Central memory CD8-positive, alpha-beta T cell (primary cell): Measurements from ENCODE around the gene TBC1D16.

Experiments used
- ATAC-seq: fragments of 150-1000 bp; cut with Tn5 transposase; replicated peaks from 2 replicates; pipeline ENCODE4 v1.10.0; 2022; ENCODE audit warnings: mild to moderate bottlenecking, moderate FRiP score, moderate number of reproducible peaks; ENCODE audit not compliant: poor library complexity, severe bottlenecking; ENCODE audit errors: extremely low read depth
- DNase-seq, 2 donors: peaks; one replicate each; pipeline ENCODE4 v3.0.0; 2021; ENCODE audit warnings: low spot score in 2 of 2
- H3K27ac Mint-ChIP-seq: one replicate; pipeline ENCODE4 v1.8.0; 2022; ENCODE audit warnings: low read depth, mild to moderate bottlenecking, moderate library complexity, mixed read lengths
- H3K27me3 Mint-ChIP-seq: one replicate; pipeline ENCODE4 v1.8.0; 2022; ENCODE audit warnings: mixed read lengths
- H3K36me3 Mint-ChIP-seq: one replicate; pipeline ENCODE4 v1.8.0; 2022; ENCODE audit warnings: mild to moderate bottlenecking, moderate library complexity, mixed read lengths; ENCODE audit not compliant: insufficient read depth
- H3K4me1 Mint-ChIP-seq: one replicate; pipeline ENCODE4 v1.8.0; 2022; ENCODE audit warnings: mixed read lengths
- H3K4me3 Mint-ChIP-seq: one replicate; pipeline ENCODE4 v1.8.0; 2022; ENCODE audit warnings: mild to moderate bottlenecking, moderate library complexity, mixed read lengths
- H3K9me3 Mint-ChIP-seq: one replicate; pipeline ENCODE4 v1.8.0; 2022; ENCODE audit warnings: mixed read lengths

Gene TBC1D16

GRCh38 chr17:80027043-80027435 is 8.6 kb downstream of the TBC1D16 start:
- H3K9me3 Mint-ChIP-seq: no peaks in the 10 kb centered on the region
- no peaks in the 10 kb centered on the region for H3K4me1 Mint-ChIP-seq
- no peak overlapping the region for H3K4me3 Mint-ChIP-seq
- ATAC-seq (no peak), DNase-seq (no peak)
- H3K36me3 Mint-ChIP-seq: no peaks in the 10 kb centered on the region
- H3K27ac Mint-ChIP-seq: no peak overlapping the region
- H3K27me3 Mint-ChIP-seq: no peaks in the 10 kb centered on the region

DNA sequence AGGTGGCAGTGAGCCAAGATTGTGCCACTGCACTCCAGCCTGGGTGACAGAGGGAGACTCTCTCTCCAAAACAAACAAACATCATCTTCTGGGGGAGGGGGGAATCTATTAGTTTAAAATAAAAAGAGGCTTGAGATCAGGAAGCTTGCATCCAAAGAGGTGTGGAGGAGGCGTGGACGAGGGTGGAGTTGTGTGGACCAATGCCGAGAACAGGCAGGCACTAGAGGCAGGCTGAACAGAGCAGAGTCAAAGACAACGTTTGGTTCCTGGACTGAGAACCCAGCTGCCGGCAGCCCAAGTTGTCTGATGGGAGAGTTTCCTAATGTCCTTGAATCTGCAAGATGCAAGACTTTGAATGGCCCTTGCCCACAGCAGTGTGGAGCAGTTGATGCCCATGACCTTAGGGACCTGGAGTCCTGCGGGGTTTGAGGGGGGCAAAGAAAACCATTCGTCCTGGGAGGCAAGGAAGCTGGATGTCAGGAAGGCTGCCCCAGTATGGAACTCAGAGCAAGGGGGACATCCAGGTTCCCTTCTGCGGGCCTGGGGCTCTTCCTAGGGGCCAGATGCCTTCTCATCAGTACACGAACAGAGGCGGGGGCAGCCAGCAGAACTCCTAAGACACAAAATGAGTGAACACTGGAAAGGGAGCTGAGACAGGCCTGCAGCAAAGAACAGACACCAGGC is 9.2 kb downstream of the TBC1D16 start:
- no peaks in the 10 kb centered on the region for H3K27me3 Mint-ChIP-seq
- H3K9me3 Mint-ChIP-seq: no peaks in the 10 kb centered on the region

DNA sequence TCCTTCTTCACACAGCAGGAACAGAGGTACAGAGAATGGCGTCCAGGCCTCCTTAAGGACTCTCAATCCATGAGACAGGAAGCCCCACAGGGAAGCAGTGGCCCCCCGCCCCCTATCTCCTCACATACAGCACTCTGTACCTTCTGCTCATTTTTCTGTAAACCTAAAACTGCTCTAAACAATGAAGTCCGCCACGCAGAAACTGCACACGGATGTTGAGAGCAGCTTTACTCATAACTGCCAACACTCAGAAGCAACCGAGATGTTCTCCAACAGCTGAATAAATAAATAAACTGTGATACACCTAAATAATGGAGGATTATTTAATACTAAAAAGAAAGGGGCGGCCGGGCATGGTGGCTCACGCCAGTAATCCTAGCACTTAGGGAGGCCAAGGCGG is 9.9 kb downstream of the TBC1D16 start:
- no peak overlapping the region for H3K4me3 Mint-ChIP-seq
- no peaks in the 10 kb centered on the region for H3K9me3 Mint-ChIP-seq
- H3K4me1 Mint-ChIP-seq: no peaks in the 10 kb centered on the region
- no peaks in the 10 kb centered on the region for H3K36me3 Mint-ChIP-seq
- H3K27me3 Mint-ChIP-seq: no peaks in the 10 kb centered on the region
- no peak overlapping the region for H3K27ac Mint-ChIP-seq
- DNase-seq: no peak
- ATAC-seq: no peak

More for the DNA sequence above, 9.2 kb downstream of the TBC1D16 start:
- DNase-seq: no peak
- H3K4me1 Mint-ChIP-seq: no peaks in the 10 kb centered on the region
- no peak overlapping the region for H3K27ac Mint-ChIP-seq
- no peak overlapping the region for H3K4me3 Mint-ChIP-seq
- no peak for ATAC-seq
- no peaks in the 10 kb centered on the region for H3K36me3 Mint-ChIP-seq

- ATAC-seq: no peak
- Mint-ChIP-seq H3K36me3 (no peaks in the 10 kb centered on the region), H3K4me3 (no peak overlapping the region), H3K27ac (no peak overlapping the region), H3K4me1 (no peaks in the 10 kb centered on the region), H3K27me3 (no peaks in the 10 kb centered on the region), H3K9me3 (no peaks in the 10 kb centered on the region)
- no peak for DNase-seq
These were observed 10.5 kb downstream of the TBC1D16 start for GRCh38 chr17:80025140-80025539.

DNA sequence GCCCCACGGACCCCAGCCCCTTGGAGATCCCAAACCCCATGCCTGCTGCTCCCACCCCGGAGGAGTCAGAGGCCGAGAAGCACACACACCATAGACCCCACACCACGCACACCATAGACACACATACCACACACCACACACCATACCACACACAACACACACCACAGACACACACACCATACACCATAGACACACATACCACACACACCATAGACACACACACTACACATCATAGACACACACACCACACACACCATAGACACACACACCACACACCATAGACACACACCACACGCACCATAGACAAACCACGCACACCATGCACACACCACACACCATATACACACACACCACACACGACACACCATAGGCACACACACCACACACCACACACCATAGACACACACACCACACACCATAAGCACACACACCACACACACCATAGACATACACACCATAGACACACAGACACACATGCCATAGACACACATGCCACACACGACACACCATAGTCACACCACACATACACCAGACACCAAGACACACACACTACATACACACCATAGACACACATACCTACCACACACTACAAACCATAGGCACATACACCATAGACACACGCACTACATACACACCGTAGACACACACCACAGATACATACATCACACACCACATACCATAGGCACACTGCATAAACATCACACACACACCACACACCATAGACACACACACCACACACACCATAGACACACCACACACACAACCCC is 11.3 kb downstream of the TBC1D16 start:
- Mint-ChIP-seq H3K9me3 (no peaks in the 10 kb centered on the region), H3K4me3 (no peak overlapping the region), H3K27me3 (no peaks in the 10 kb centered on the region), H3K36me3 (no peaks in the 10 kb centered on the region), H3K27ac (no peak overlapping the region), H3K4me1 (no peaks in the 10 kb centered on the region)
- DNase-seq (no peak), ATAC-seq (no peak)

DNA sequence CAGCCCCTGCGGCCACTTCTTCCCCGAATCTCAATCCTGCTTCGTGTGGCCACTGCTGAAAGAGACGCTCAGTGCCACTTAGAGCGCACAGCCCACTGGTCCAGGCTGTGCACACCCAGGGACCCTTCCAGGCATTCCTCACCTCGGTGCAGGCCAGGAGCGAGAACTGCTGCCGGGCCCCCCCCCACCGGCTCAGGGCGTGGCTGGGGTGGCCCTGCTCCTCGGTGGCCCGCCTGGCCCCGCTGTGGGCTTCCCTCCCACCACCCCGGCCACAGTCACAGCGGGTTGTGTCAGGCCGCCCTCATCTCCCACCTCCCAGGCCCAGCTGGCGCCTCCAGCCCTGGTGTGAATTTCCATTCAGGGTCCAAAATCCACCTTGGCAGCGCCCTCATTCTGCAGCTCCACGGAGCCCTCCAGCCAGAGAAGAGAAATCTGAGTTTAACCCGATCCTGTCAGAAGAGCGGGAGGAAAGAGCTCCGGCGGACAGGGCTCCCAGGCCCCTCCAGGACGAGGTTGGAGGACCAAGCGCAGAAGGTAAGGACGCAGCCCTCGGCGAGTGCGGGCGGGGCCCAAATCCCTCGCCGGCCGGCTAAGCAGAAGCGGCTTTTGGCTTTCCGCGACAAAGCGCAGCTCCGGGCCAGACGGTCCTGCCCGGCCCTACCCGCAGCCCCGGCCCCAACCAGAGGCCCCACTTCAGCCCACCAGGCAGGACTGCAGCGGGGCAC is 12.0 kb downstream of the TBC1D16 start:
- no peak for DNase-seq
- H3K4me3 Mint-ChIP-seq: no peak overlapping the region
- no peaks in the 10 kb centered on the region for H3K9me3 Mint-ChIP-seq

GRCh38 chr17:80021600-80021999 is 14.1 kb downstream of the TBC1D16 start:
- H3K27me3 Mint-ChIP-seq: no peaks in the 10 kb centered on the region
- no peaks in the 10 kb centered on the region for H3K4me1 Mint-ChIP-seq
- H3K9me3 Mint-ChIP-seq: no peaks in the 10 kb centered on the region
- no peak for ATAC-seq
- H3K4me3 Mint-ChIP-seq: no peak overlapping the region
- DNase-seq: no peak
- H3K27ac Mint-ChIP-seq: no peak overlapping the region
- H3K36me3 Mint-ChIP-seq: no peaks in the 10 kb centered on the region

More for the DNA sequence above, 12.0 kb downstream of the TBC1D16 start:
- Mint-ChIP-seq H3K36me3 (no peaks in the 10 kb centered on the region), H3K27me3 (no peaks in the 10 kb centered on the region), H3K27ac (no peak overlapping the region), H3K4me1 (no peaks in the 10 kb centered on the region)
- ATAC-seq: no peak

- no peaks in the 10 kb centered on the region for H3K4me1 Mint-ChIP-seq
- H3K9me3 Mint-ChIP-seq: no peaks in the 10 kb centered on the region
- H3K27me3 Mint-ChIP-seq: no peaks in the 10 kb centered on the region
- H3K27ac Mint-ChIP-seq: no peak overlapping the region
- H3K4me3 Mint-ChIP-seq: no peak overlapping the region
- DNase-seq: no peak
- no peaks in the 10 kb centered on the region for H3K36me3 Mint-ChIP-seq
- ATAC-seq: no peak
These were observed 16.6 kb downstream of the TBC1D16 start for GRCh38 chr17:80018917-80019651.

GRCh38 chr17:80017226-80018010 is 18.3 kb downstream of the TBC1D16 start:
- no peaks in the 10 kb centered on the region for H3K36me3 Mint-ChIP-seq
- ATAC-seq: no peak
- H3K27me3 Mint-ChIP-seq: no peaks in the 10 kb centered on the region
- no peak overlapping the region for H3K4me3 Mint-ChIP-seq
- H3K27ac Mint-ChIP-seq: no peak overlapping the region
- DNase-seq: no peak
- H3K4me1 Mint-ChIP-seq: no peaks in the 10 kb centered on the region
- no peaks in the 10 kb centered on the region for H3K9me3 Mint-ChIP-seq

DNA sequence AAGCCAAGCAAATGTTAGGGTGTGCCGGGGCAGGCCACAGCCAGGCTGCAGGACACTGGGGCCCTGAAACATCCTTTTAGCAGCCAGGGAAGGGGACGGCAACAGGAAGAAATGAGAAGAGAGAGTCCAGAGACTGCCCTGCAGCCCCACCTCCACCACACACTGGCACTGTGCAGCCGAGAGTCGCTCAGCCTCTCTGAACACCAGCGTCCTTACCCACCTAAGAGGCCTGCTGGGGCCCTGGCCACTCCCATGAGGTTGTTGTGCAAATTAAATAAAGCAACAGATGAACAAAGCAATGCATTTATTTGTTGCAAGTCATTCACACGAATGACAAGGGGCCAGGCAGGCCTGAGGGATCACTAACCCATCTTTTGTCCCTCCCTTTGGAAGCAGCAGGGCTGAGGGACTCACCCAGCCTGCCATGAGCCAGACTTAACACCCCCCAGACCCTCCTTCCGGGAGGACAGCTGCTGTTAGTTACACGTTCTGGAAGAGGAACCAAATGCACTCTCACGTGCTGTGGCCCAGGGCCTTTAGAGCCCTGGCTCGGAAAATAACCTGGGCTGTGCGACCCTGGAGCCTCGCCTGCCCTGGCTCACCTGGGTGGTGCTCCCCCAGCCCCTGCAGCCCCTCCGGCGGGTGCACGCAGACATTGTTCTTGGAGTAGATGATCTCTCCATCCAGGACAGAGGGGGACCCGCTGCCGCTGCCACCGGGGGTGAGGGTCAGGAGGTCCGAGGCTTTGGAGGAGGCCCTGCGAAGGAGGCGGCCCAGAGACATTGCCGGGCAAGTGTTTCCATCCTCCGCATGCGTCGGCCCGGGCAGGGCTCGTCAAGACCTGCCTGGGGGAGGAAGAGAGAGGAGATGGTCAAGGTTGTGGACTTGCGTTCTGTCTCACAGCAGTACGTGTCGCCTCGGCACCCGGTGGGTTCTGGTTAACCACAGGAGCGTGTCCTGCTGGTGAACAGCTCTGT is 22.6 kb downstream of the TBC1D16 start:
- no peaks in the 10 kb centered on the region for H3K27me3 Mint-ChIP-seq
- no peak overlapping the region for H3K4me3 Mint-ChIP-seq
- H3K36me3 Mint-ChIP-seq: no peaks in the 10 kb centered on the region
- no peak overlapping the region for H3K27ac Mint-ChIP-seq
- H3K9me3 Mint-ChIP-seq: no peaks in the 10 kb centered on the region
- ATAC-seq (no peak), DNase-seq (no peak)
- H3K4me1 Mint-ChIP-seq: peaks cover 6% of the 10 kb centered on the region

DNA sequence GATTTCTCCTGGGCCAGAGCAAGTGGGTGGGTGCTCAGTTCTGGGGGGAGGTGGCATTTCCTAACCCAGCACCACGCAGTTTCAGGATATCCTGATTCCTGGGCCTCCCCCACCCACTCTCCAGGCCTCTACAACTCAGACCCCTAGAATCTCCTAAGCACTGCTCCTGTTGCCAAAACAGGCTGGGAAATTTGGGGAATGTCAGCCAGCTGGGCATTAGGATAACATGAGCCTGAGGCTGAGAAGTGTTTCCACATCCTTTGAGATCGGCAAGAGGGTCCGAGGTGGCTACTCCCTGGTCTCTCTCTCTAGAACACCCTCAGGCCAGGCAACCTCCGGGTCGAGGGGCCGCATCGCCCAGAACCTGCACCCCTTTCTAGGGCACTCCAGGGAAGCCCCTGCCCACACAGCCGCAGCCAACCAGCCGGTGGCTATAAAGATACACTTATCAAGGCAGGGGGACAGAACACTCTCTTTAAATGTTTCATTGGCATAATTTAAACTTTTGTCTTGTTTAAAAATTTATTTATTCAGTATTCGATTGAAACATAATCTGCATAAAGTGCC is 23.6 kb downstream of the TBC1D16 start:
- Mint-ChIP-seq H3K27me3 (no peaks in the 10 kb centered on the region), H3K36me3 (no peaks in the 10 kb centered on the region), H3K4me3 (no peak overlapping the region), H3K4me1 (peaks cover 6% of the 10 kb centered on the region), H3K9me3 (no peaks in the 10 kb centered on the region), H3K27ac (no peak overlapping the region)
- ATAC-seq: no peak
- no peak for DNase-seq
